Putamen (tissue), 1 donor: ENCODE measurements around the gene HDAC10.
A peak's percentile ranks its signal among the peaks of the same experiment; 100 is the strongest.

Experiments used
- DNase-seq: peaks from one replicate; pipeline ENCODE4 v3.0.0-alpha.2; 2016; ENCODE audit warnings: low spot score

Gene HDAC10

GRCh38 chr22:50199829-50200460 is 51.1 kb downstream of the HDAC10 start:
- no peak for DNase-seq

DNA sequence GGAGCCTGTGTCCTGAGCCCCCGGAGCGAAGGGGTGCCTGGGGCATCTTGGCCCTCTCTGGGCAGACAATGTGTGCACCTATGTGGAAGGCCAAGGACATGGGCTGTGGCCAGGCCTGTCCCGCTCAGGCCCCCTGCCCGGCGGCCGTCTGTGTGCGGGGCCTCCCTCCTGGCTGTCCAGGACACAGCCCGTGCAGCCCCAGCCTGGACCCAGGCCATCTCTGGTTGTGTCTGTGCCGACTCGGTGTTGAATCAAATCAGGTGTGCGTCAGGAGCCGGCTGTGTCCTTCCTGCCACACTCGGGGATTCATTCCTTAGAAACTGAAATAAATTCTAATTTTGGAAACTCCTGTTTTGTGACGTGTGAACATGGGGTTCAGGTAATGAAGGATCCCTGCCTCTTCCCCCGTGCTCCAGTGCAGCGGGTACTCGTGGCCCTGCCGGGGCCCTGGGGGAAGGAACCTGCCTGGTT is 51.8 kb downstream of the HDAC10 start:
- DNase-seq = peak; percentile 50

- DNase-seq = no peak
These were observed 52.4 kb downstream of the HDAC10 start for GRCh38 chr22:50198624-50199017.

- DNase-seq = no peak
These were observed 53.0 kb downstream of the HDAC10 start for GRCh38 chr22:50197856-50198623.

GRCh38 chr22:50197000-50197800 is 53.9 kb downstream of the HDAC10 start:
- DNase-seq = no peak

DNA sequence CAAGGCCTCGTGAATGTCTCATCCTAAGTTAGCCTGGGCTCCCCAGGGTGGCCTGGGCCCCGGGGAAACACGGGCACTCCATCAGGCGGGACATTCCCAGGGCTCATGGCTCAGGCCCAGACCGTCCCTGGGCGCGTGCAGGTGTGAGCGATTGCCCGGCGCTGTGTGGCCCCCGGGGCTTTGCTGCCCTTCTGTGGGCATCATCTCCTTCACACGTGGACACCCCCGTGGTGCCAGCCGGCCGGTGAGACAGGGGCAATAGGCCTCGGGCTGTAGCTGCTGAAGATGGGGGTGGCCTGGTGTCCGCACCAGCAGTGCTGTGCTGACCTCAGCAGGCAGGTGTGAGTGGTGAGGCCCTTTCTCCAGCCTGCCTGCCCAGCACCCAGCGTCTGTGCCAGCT is 54.8 kb downstream of the HDAC10 start:
- DNase-seq = no peak
